Liver (tissue), 9 donors: ENCODE results near the gene WASF1. TPM values are rescaled to one million over a fixed set of nuclear protein-coding genes. Genes with fewer than 3 reads are reported as not detected.

Source experiments
- DNase-seq: peaks from one replicate; pipeline ENCODE4 v3.0.0-alpha.2; 2017; ENCODE audit warnings: low spot score
- H3K27ac ChIP-seq, 2 donors: one replicate each; pipeline ENCODE4 v1.7.0; 2013; ENCODE audit warnings: inconsistent platforms in 2 of 2, low read length in 2 of 2, control low read depth in 1 of 2, low read depth in 1 of 2, mild to moderate bottlenecking in 1 of 2
- H3K27me3 ChIP-seq, 4 donors: one replicate each; pipeline versions ENCODE4 v1.6.1 to v1.7.0; 2013; ENCODE audit warnings: low read length in 3 of 4, inconsistent platforms in 1 of 4, mild to moderate bottlenecking in 1 of 4, moderate library complexity in 1 of 4; ENCODE audit not compliant: control insufficient read depth in 4 of 4, insufficient read depth in 4 of 4
- H3K36me3 ChIP-seq, 4 donors: one replicate each; pipeline versions ENCODE4 v1.6.1 to v1.7.0; 2013; ENCODE audit warnings: low read length in 3 of 4, mild to moderate bottlenecking in 3 of 4, low read depth in 1 of 4, moderate library complexity in 1 of 4; ENCODE audit not compliant: control insufficient read depth in 4 of 4, insufficient read depth in 3 of 4
- H3K4me1 ChIP-seq, 4 donors: one replicate each; pipeline versions ENCODE4 v1.6.1 to v1.7.0; 2013; ENCODE audit warnings: low read length in 3 of 4, mild to moderate bottlenecking in 3 of 4, moderate library complexity in 1 of 4; ENCODE audit not compliant: control insufficient read depth in 4 of 4, insufficient read depth in 4 of 4
- H3K4me3 ChIP-seq, 3 donors: one replicate each; pipeline versions ENCODE4 v1.6.1 to v1.7.0; 2013; ENCODE audit warnings: low read length in 3 of 3, control low read depth in 1 of 3, low read depth in 1 of 3, mild to moderate bottlenecking in 1 of 3
- H3K9ac ChIP-seq, 2 donors: one replicate each; pipeline ENCODE4 v1.7.0; 2013; ENCODE audit warnings: low read length in 2 of 2, mild to moderate bottlenecking in 2 of 2, moderate library complexity in 2 of 2, control low read depth in 1 of 2, low read depth in 1 of 2
- H3K9me3 ChIP-seq, 4 donors: one replicate each; pipeline versions ENCODE4 v1.6.1 to v1.7.0; 2013; ENCODE audit warnings: low read length in 3 of 4; ENCODE audit not compliant: control insufficient read depth in 4 of 4
- ATF3 ChIP-seq: IDR thresholded peaks from 2 replicates; pipeline ENCODE4 v1.6.1; 2016; ENCODE audit warnings: antibody characterized with exemption
- CTCF ChIP-seq: fragments of 150-350 bp; IDR thresholded peaks from 2 replicates; pipeline ENCODE4 v1.5.1; 2017; ENCODE audit warnings: improper control_type of control experiment, low read depth, low read length; ENCODE audit not compliant: missing input control
- EGR1 ChIP-seq, 2 donors: IDR thresholded peaks; 2 replicates each; pipeline ENCODE4 v1.6.1; 2016 to 2018; ENCODE audit warnings: antibody characterized with exemption in 2 of 2, low read depth in 2 of 2
- FOXA1 ChIP-seq: IDR thresholded peaks from 2 replicates; pipeline ENCODE4 v1.6.1; 2016; ENCODE audit warnings: antibody characterized with exemption
- FOXA2 ChIP-seq: IDR thresholded peaks from 2 replicates; pipeline ENCODE4 v1.6.1; 2016; ENCODE audit warnings: antibody characterized with exemption
- GABPA ChIP-seq, 2 donors: IDR thresholded peaks in 1 of 2; conservative IDR thresholded peaks in 1 of 2; 2 replicates each; pipeline ENCODE4 v1.6.1; 2016; ENCODE audit warnings: antibody characterized with exemption in 2 of 2, mild to moderate bottlenecking in 1 of 2, moderate library complexity in 1 of 2
- HNF4A ChIP-seq, 2 donors: conservative IDR thresholded peaks; 2 replicates each; pipeline ENCODE4 v1.6.1; 2016; ENCODE audit warnings: antibody characterized with exemption in 2 of 2, mild to moderate bottlenecking in 2 of 2
- HNF4G ChIP-seq: IDR thresholded peaks from 2 replicates; pipeline ENCODE4 v1.6.1; 2016; ENCODE audit warnings: antibody characterized with exemption
- MAX ChIP-seq: IDR thresholded peaks from 2 replicates; pipeline ENCODE4 v1.6.1; 2016; ENCODE audit warnings: antibody characterized with exemption
- NR2F2 ChIP-seq: IDR thresholded peaks from 2 replicates; pipeline ENCODE4 v1.6.1; 2016; ENCODE audit warnings: antibody characterized with exemption
- RAD21 ChIP-seq, 2 donors: IDR thresholded peaks; 2 replicates each; pipeline ENCODE4 v1.6.1; 2016; ENCODE audit warnings: antibody characterized with exemption in 2 of 2, mild to moderate bottlenecking in 2 of 2
- REST ChIP-seq: IDR thresholded peaks from 2 replicates; pipeline ENCODE4 v1.6.1; 2016; ENCODE audit warnings: antibody characterized with exemption, mild to moderate bottlenecking
- RXRA ChIP-seq, 2 donors: IDR thresholded peaks; 2 replicates each; pipeline ENCODE4 v1.6.1; 2017 to 2018; ENCODE audit warnings: antibody characterized with exemption in 2 of 2, mild to moderate bottlenecking in 1 of 2
- SP1 ChIP-seq: IDR thresholded peaks from 2 replicates; pipeline ENCODE4 v1.6.1; 2018; ENCODE audit warnings: antibody characterized with exemption, mild to moderate bottlenecking
- TAF1 ChIP-seq: conservative IDR thresholded peaks from 2 replicates; pipeline ENCODE4 v1.6.1; 2016; ENCODE audit warnings: antibody characterized with exemption, mild to moderate bottlenecking
- YY1 ChIP-seq: IDR thresholded peaks from 2 replicates; pipeline ENCODE4 v1.6.1; 2016; ENCODE audit warnings: antibody characterized with exemption, mild to moderate bottlenecking
- ZBTB33 ChIP-seq: IDR thresholded peaks from 2 replicates; pipeline ENCODE4 v1.6.1; 2016; ENCODE audit warnings: antibody characterized with exemption
- WGBS: extraction: QIAGEN DNeasy Blood & Tissue Kit; methylation state at CpG from one replicate; pipeline ENCODE4 v1.1.7; 2013; 5-methylcytosine and 5-hydroxymethylcytosine counted together
- polyA plus RNA-seq, 2 donors: library from polyadenylated mRNA; stranded (reverse) in 1 of 2; unstranded in 1 of 2; fragments of 200-250 nt in 1 of 2; fragments of >200 nt in 1 of 2; fragmentation: Nextera tagmentation in 1 of 2; extraction: Ambion mirVana in 1 of 2; gene quantifications; one replicate each; pipeline versions ENCODE4 v1.2.1 to v1.2.3, GENCODE V29; 2013 to 2015
- total RNA-seq, 2 donors: library from RNA; depleted of rRNA; stranded (reverse); fragments of >200 nt; gene quantifications; one replicate each; pipeline ENCODE4 v1.2.3, GENCODE V29; 2014
- donor health status: healthy.
- donor health status: healthy.
- donor health status: healthy.
- donor health status: healthy.
- donor health status: healthy.

WASF1 gene
- total and polyA plus RNA-seq, 4 donors = 3.2 to 5.5 (median 3.4) TPM

- no peak for TF ChIP-seq RAD21 (IDR thresholded peaks at IDR 0.05)
- TF ChIP-seq HNF4A (conservative IDR thresholded peaks at IDR 0.05) = no peak
- no peak for TF ChIP-seq CTCF
- no peak for TF ChIP-seq ZBTB33
- TF ChIP-seq YY1 = no peak
- TF ChIP-seq NR2F2 = no peak
- no peak for TF ChIP-seq HNF4G
- TF ChIP-seq RXRA (IDR thresholded peaks at IDR 0.05) = no peak
- no peak for TF ChIP-seq FOXA1
- no peak for TF ChIP-seq ATF3
- no peak for TF ChIP-seq MAX
- no peak for TF ChIP-seq FOXA2
- TF ChIP-seq EGR1 (IDR thresholded peaks at IDR 0.05; ENCODE audit: low read depth in 2 of 2) = no peak
- Histone ChIP-seq H3K9ac (no peak overlapping the region), H3K4me1 (no peaks in the 10 kb centered on the region), H3K36me3 (no peaks in the 10 kb centered on the region), H3K9me3 (no peaks in the 10 kb centered on the region), H3K27me3 (peaks cover 0 to 5% (median 1%) of the 10 kb centered on the region in 4 donors), H3K4me3 (no peak overlapping the region), H3K27ac (no peak overlapping the region)
- WGBS = 92% methylated on average over 5 of the region's 5 CpGs
- no peak for DNase-seq
Observed at GRCh38 chr6:110064744-110065524, 114.5 kb downstream of the WASF1 start.

GRCh38 chr6:110063594-110064263 lies 115.7 kb downstream of the WASF1 start:
- H3K36me3 ChIP-seq = no peaks in the 10 kb centered on the region
- no peak overlapping the region for H3K9ac ChIP-seq
- H3K4me3 ChIP-seq = no peak overlapping the region
- no peak overlapping the region for H3K27ac ChIP-seq
- no peaks in the 10 kb centered on the region for H3K4me1 ChIP-seq
- 76% methylated on average over 6 of the region's 6 CpGs for whole genome bisulfite sequencing
- no peaks in the 10 kb centered on the region for H3K9me3 ChIP-seq
- DNase-seq = no peak
- H3K27me3 ChIP-seq = peaks cover 0 to 5% (median 1%) of the 10 kb centered on the region in 4 donors
- TF ChIP-seq ZBTB33 = no peak
- no peak for TF ChIP-seq FOXA2
- no peak for TF ChIP-seq RAD21 (IDR thresholded peaks at IDR 0.05)
- TF ChIP-seq NR2F2 = no peak
- no peak for TF ChIP-seq HNF4A (conservative IDR thresholded peaks at IDR 0.05)
- no peak for TF ChIP-seq HNF4G
- no peak for TF ChIP-seq CTCF
- TF ChIP-seq SP1 = no peak
- no peak for TF ChIP-seq GABPA (IDR thresholded peaks at IDR 0.05 in 1 of 2, conservative IDR thresholded peaks at IDR 0.05 in 1 of 2)
- no peak for TF ChIP-seq YY1
- TF ChIP-seq TAF1 = no peak
- no peak for TF ChIP-seq REST
- no peak for TF ChIP-seq EGR1 (IDR thresholded peaks at IDR 0.05; ENCODE audit: low read depth in 2 of 2)
